HG03066 (cell line): ENCODE results near the gene TMPRSS11F.

ENCODE experiments used
- ATAC-seq: cut with Tn5 transposase; IDR thresholded peaks from one replicate; pipeline ENCODE4 v1.9.1; 2021; ENCODE audit warnings: low read depth; ENCODE audit not compliant: unreplicated experiment

The TMPRSS11F gene

GRCh38 chr4:68079928-68080327, 49.7 kb downstream of the TMPRSS11F start:
- no peak for ATAC-seq

- no peak for ATAC-seq
Measured at GRCh38 chr4:68077737-68078136, 51.9 kb downstream of the TMPRSS11F start.

GRCh38 chr4:68077301-68077700, 52.4 kb downstream of the TMPRSS11F start:
- no peak for ATAC-seq

GRCh38 chr4:68076194-68076593, 53.5 kb downstream of the TMPRSS11F start:
- ATAC-seq: no peak

GRCh38 chr4:68074397-68074796, 55.3 kb downstream of the TMPRSS11F start:
- ATAC-seq: no peak

- no peak for ATAC-seq
Measured at GRCh38 chr4:68070302-68070701, 59.4 kb downstream of the TMPRSS11F start.

- no peak for ATAC-seq
Measured at GRCh38 chr4:68062501-68062900, 67.2 kb downstream of the TMPRSS11F start.

GRCh38 chr4:68038272-68038671, 91.4 kb downstream of the TMPRSS11F start:
- no peak for ATAC-seq

- ATAC-seq: no peak
Measured at GRCh38 chr4:68021185-68021584, 108.5 kb downstream of the TMPRSS11F start.

- no peak for ATAC-seq
Measured at GRCh38 chr4:68011684-68012083, 118.0 kb downstream of the TMPRSS11F start.
